Neural crest cell (in vitro differentiated cells): Measurements from ENCODE around the gene CA5B. TPM values are rescaled to one million over a fixed set of nuclear protein-coding genes. Genes with fewer than 3 reads are reported as not detected.

Experiments
- DNase-seq: peaks from one replicate; pipeline ENCODE4 v3.0.0; 2021; ENCODE audit warnings: low read depth, mixed read lengths, low spot score
- H3K27ac Mint-ChIP-seq: one replicate; pipeline ENCODE4 v1.8.0; 2021; ENCODE audit warnings: mild to moderate bottlenecking, mixed read lengths; ENCODE audit not compliant: unreplicated experiment
- H3K27me3 Mint-ChIP-seq: 2 replicates; pipeline ENCODE4 v1.8.0; 2021; ENCODE audit warnings: low read depth, mild to moderate bottlenecking, mixed read lengths
- H3K36me3 Mint-ChIP-seq: 2 replicates; pipeline ENCODE4 v1.8.0; 2021; ENCODE audit warnings: low read depth, mild to moderate bottlenecking, mixed read lengths
- H3K4me1 Mint-ChIP-seq: 2 replicates; pipeline ENCODE4 v1.8.0; 2021; ENCODE audit warnings: mixed read lengths
- H3K4me3 Mint-ChIP-seq: one replicate; pipeline ENCODE4 v1.8.0; 2021; ENCODE audit warnings: mild to moderate bottlenecking, mixed read lengths
- H3K9me3 Mint-ChIP-seq: 2 replicates; pipeline ENCODE4 v1.8.0; 2021; ENCODE audit warnings: mixed read lengths
- CTCF ChIP-seq: fragments of 200-600 bp; sonication (generic); conservative IDR thresholded peaks from 2 replicates; pipeline ENCODE4 v1.5.0; 2021; ENCODE audit warnings: antibody characterized with exemption, mild to moderate bottlenecking
- total RNA-seq: library from RNA; stranded (reverse); gene quantifications from 2 replicates; pipeline ENCODE4 v1.2.1, GENCODE V29; 2021

CA5B gene
- total RNA-seq, 1 donor from 2014 or later, result 5.7 TPM

- peaks cover 8% of the 10 kb centered on the region for H3K36me3 Mint-ChIP-seq
- H3K9me3 Mint-ChIP-seq, result no peaks in the 10 kb centered on the region
- no peak overlapping the region for H3K4me3 Mint-ChIP-seq
- no peaks in the 10 kb centered on the region for H3K27me3 Mint-ChIP-seq
- DNase-seq, result no peak
- no peaks in the 10 kb centered on the region for H3K4me1 Mint-ChIP-seq
- no peak for TF ChIP-seq CTCF
- H3K27ac Mint-ChIP-seq, result no peak overlapping the region
Measured at GRCh38 chrX:15804563-15804962, 66.5 kb downstream of the CA5B start.

- peaks cover 10% of the 10 kb centered on the region for H3K36me3 Mint-ChIP-seq
- TF ChIP-seq CTCF, result no peak
- no peaks in the 10 kb centered on the region for H3K9me3 Mint-ChIP-seq
- DNase-seq, result no peak
- no peaks in the 10 kb centered on the region for H3K4me1 Mint-ChIP-seq
- no peaks in the 10 kb centered on the region for H3K27me3 Mint-ChIP-seq
- H3K27ac Mint-ChIP-seq, result no peak overlapping the region
- no peak overlapping the region for H3K4me3 Mint-ChIP-seq
Measured at GRCh38 chrX:15808254-15808653, 70.2 kb downstream of the CA5B start.

- TF ChIP-seq CTCF, result no peak
- Mint-ChIP-seq H3K4me3 (no peak overlapping the region), H3K36me3 (peaks cover 12% of the 10 kb centered on the region), H3K9me3 (no peaks in the 10 kb centered on the region), H3K27me3 (no peaks in the 10 kb centered on the region), H3K27ac (no peak overlapping the region), H3K4me1 (peaks cover 7% of the 10 kb centered on the region)
- DNase-seq, result no peak
Measured at GRCh38 chrX:15812192-15812938, 74.3 kb downstream of the CA5B start.

- Mint-ChIP-seq H3K27ac (no peak overlapping the region), H3K9me3 (no peaks in the 10 kb centered on the region), H3K27me3 (no peaks in the 10 kb centered on the region), H3K4me3 (no peak overlapping the region), H3K4me1 (peaks cover 7% of the 10 kb centered on the region), H3K36me3 (peaks cover 16% of the 10 kb centered on the region)
- TF ChIP-seq CTCF, result no peak
- DNase-seq, result no peak
Measured at GRCh38 chrX:15813416-15813815, 75.3 kb downstream of the CA5B start.

- H3K36me3 Mint-ChIP-seq, result peaks cover 12% of the 10 kb centered on the region
- no peak for TF ChIP-seq CTCF
- DNase-seq, result no peak
- no peak overlapping the region for H3K4me3 Mint-ChIP-seq
- no peak overlapping the region for H3K27ac Mint-ChIP-seq
- H3K27me3 Mint-ChIP-seq, result no peaks in the 10 kb centered on the region
- no peaks in the 10 kb centered on the region for H3K9me3 Mint-ChIP-seq
- H3K4me1 Mint-ChIP-seq, result peaks cover 7% of the 10 kb centered on the region
Measured at GRCh38 chrX:15814771-15815365, 76.8 kb downstream of the CA5B start.
